Erythroblast (primary cell): Measurements from ENCODE around the gene CDH2.

ENCODE experiments used
- GATA1 ChIP-seq: IDR thresholded peaks from 2 replicates; pipeline ENCODE4 v1.6.1; 2011; ENCODE audit warnings: low read depth, mild to moderate bottlenecking, control low read depth, low read length, moderate library complexity
- POLR2A ChIP-seq: IDR thresholded peaks from 2 replicates; pipeline ENCODE4 v1.6.1; 2011; ENCODE audit warnings: mild to moderate bottlenecking, low read length

DNA sequence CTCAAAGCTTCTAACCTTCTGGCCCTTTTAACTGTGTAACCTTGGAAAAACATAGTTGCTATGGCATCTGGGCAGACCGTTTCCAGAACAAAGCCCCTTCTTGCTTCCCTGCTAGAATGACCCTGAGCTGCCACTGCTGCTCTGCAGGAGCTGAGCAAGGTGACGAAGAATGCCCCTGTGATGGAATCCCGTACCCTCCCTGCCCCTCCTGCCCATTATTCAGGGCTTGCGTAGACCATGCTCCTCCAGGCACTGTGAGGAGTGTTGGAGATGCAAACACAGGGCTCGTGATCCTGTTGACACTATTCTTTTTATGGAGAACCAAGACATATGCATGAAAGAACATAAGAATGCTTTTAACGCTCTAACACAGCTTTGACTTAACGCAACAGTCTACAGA lies 191.1 kb downstream of the CDH2 start:
- TF ChIP-seq POLR2A (no peak), GATA1 (no peak)
